HL-60/S4 (cell line): Measurements from ENCODE around the gene ARID4B.

Experiments used
- in situ Hi-C: fragments of 300-500 bp; cut with MboI; formaldehyde crosslinking; loops from 2 replicates; pipeline ENCODE4 v1.14.3; 2022; ENCODE audit warnings: low sequenced_read_pairs

Gene ARID4B

DNA sequence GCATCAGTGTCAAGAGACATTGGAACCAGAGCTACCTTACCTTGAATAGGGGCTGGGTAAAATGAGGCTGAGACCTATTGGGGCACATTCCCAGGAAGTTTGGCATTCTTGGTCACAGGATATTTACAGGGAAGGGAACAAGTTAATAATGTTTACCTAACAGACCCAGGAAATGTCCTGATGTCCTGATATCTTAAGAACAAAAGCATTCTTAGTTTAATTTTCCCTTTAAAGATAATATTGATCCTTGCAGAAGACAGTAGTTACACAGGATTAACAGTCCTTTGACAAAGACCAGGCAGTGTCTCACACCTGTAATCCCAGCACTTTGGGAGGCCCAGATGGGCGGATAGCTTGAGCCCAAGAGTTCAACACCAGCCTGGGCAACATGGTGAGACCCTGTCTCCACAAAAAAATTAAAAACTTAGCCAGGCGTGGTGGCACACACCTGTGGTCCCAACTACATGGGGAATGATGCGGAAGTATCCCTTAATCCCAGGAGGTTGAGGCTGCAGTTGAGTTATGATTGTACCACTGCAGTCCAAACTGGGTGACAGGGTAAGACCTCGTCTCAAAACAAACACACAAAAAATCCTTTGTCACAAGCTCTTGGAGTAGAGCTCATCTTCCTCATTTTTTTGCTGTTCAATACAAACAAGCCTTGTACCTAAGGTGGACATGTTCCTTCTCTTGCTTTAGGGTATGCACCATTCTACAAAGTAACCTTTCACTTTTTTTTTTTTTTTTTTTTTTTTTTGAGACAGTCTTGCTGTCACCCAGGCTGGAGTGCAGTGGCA lies 198.0 kb downstream of the ARID4B start:
- in situ Hi-C loops: no loop called here

DNA sequence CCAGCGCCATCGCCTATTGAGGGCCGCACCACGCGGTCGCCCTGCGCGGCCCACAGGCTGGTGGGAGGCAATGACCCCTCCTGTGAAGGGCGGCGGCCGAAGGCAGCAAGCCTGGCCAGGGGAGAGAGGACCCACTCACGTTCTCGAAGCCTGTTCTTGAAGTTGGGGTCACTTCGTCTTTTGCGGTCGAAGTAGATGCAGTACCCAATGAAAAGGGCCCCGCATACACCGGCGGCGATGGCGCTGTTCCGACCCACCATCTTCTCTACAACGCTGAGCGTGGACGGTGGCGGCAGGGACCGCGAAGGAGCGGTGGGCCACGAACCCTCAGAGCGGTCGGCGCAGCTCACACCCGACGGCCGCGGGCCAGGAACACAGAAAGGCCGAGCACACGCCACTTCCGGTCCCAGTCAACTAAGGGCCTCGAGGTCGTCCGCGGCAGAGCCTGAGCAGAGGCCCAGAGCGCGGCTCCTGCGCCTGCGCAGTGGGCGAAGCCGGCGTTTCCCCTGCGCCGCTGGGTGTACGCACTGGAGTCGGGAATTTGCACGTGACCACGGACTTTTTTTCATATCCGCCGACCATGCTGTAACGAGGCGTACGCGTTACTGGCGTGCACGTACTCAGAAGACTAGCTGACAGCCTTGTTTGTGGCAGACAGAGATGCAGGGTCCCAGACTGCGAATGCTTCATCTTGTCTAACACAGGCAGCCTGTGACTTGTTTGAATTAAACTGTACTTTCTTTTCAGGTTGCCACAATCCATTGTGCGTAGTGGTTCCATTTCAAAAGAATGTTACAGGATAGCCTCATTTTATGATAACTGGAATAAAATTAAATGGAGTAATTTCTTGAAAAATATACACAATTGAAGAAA lies 199.3 kb downstream of the ARID4B start, which contains the start of gene TOMM20:
TOMM20 (minus strand) TSS at position 382 of the 873 bp plus-strand sequence; CDS start at position 260, 122 bp downstream.
- in situ Hi-C loops: no loop called here

DNA sequence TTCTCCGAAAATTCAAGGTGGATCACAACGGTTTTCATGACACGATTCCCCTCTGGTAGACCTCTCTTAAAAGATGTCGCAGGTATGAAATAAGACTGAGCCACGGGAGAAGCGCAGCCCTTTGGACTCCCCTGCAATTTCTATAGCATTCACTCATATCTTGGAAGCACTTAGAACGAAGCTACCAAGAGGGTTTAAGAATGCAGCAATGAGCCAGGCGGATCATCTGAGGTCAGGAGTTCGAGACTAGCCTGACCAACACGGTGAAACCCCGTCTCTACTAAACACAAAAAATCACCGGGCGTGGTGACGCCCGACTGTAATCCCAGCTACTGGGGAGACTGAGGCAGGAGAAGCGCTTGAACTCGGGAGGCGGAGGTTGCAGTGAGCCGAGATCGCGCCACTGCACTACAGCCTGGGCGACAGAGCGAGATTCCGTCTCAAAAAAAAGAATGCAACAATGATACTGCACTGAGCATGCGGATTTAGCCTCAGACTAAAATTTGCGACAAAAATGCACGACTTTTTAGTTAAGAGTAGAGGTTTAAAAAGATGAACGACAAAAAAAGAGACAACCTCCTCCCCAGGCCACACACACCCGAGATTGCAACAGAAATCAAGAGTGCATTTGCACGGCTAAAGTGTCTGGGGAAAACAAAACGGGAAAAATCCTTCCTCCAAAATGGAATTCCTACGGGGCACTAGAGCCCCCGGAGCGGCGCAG lies 200.1 kb downstream of the ARID4B start:
- in situ Hi-C loops: no loop called here

DNA sequence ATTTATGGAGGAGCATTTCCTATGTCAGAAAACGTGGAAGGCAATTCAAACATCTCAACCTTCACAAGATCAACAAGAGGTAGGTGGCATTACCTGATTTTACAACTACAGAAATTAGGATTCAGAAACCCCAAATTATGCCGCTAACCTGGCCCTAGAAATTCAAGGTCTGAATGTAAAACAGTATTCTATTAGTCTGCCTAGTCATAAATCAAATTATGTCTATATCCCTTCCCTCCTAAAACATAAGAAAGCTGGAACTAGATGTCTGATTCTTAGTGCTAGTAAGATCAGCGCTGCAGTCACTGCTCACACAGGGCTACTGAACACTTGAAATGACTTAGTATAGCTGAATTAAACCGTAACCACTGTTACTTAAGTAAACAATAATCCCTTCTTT lies 200.8 kb downstream of the ARID4B start:
- in situ Hi-C loops: no loop called here

DNA sequence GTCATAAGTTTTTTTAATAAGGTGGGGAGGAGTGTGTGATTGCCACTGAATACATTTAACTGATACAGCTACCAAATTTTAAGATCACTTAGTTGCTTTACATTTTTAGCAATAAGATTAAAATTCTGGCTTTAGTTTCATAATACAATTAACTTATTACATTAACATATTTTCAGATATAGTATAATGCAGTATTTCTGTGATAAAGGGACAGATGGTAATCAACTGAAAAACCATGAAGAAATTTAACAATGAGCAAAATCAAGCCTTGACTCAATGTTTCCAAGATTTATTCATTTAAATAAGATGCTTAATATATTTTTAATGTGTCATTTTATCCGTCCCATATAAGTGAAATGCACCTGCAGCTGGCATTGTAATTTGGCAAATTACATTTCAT lies 203.3 kb downstream of the ARID4B start:
- in situ Hi-C loops: loop anchor here (25.0 kb wide), 1 partner anchor 838 kb away; no protein-coding TSS in a partner anchor

DNA sequence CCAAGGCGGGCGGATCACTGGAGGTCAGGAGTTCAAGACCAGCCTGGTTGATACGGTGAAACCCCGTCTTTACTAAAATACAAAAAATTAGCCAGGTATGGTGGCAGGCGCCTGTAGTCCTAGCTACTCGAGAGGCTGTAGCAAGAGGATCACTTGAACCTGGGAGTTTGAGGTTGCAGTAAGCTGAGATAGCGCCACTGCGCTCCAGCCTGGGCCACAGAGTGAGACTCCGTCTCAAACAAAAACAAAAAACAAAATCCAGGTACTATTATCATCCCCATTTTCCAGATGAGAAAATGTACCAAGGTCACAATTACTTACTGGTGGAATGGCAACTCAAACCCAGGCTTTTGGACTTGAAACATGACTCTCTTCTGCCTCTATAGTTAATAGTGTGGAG lies 203.9 kb downstream of the ARID4B start:
- in situ Hi-C loops: loop anchor here (25.0 kb wide), 1 partner anchor 838 kb away; no protein-coding TSS in a partner anchor

DNA sequence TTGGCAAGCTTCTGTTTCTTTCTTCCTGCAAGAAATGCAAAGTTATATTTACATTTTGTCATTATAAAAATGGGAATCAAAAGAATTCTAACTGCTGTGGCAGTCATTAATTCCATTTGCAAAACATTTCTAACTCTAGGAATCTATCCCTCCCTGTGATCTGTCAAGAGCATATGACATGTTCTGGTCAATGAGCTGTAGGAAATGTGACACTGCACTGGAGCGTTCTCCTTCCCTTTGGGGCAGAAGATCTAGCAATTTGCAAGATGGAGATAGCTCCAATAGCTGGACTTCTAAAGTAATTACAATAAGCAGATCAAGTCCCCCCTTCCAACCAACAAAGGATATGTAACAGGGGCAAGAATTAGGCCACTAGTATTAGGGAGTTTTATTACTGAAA lies 205.6 kb downstream of the ARID4B start:
- in situ Hi-C loops: loop anchor here (25.0 kb wide), 1 partner anchor 840 kb away; no protein-coding TSS in a partner anchor
